ENCODE results near the gene WWOX. TPM values are rescaled to one million over a fixed set of nuclear protein-coding genes. Genes with fewer than 3 reads are reported as not detected.

WWOX gene
- total and polyA plus RNA-seq, 7 donors, result 7.1 to 46.8 (median 16.1) TPM

- TF ChIP-seq, protein P1, sequence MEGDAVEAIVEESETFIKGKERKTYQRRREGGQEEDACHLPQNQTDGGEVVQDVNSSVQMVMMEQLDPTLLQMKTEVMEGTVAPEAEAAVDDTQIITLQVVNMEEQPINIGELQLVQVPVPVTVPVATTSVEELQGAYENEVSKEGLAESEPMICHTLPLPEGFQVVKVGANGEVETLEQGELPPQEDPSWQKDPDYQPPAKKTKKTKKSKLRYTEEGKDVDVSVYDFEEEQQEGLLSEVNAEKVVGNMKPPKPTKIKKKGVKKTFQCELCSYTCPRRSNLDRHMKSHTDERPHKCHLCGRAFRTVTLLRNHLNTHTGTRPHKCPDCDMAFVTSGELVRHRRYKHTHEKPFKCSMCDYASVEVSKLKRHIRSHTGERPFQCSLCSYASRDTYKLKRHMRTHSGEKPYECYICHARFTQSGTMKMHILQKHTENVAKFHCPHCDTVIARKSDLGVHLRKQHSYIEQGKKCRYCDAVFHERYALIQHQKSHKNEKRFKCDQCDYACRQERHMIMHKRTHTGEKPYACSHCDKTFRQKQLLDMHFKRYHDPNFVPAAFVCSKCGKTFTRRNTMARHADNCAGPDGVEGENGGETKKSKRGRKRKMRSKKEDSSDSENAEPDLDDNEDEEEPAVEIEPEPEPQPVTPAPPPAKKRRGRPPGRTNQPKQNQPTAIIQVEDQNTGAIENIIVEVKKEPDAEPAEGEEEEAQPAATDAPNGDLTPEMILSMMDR (IDR thresholded peaks at IDR 0.05), result no peak
- no peak for TF ChIP-seq EP300 (IDR thresholded peaks at IDR 0.05)
- intact Hi-C loops (cut with DNase I), result no loop called here
- DNase-seq, result no peak
- no peak overlapping the region for H3K4me3 ChIP-seq
- 39 to 77% methylated on average over 17 of the region's 17 CpGs for WGBS, 2 donors
- H3K27ac ChIP-seq, result no peak overlapping the region
- no peaks in the 10 kb centered on the region for H3K9me3 ChIP-seq
- H3K27me3 ChIP-seq, result no peaks in the 10 kb centered on the region
- H3K4me1 ChIP-seq, result no peaks in the 10 kb centered on the region
- no peaks in the 10 kb centered on the region for H3K36me3 ChIP-seq
Measured at GRCh38 chr16:78778101-78779004, 678.9 kb downstream of the WWOX start.

DNA sequence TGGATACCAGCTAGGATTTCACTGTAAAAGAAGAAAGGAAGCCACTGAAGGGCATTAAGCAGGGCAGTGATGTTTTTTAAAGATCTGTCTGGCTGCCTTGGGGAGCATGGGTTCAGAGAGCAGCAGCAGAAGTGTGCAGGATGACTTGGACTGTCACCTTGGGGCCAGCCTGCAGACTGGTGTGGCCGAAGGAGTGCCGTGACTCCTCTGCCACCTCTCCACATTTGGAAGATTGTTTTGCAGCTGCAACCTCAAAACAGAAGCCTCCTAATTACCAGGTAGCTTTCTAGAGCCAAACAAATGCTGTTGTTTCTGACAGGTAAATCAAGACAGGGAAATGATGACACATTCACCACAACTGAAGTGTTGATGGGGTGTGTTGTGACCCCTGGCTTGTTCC, 681.4 kb downstream of the WWOX start:
- WGBS, 2 donors, result 88 to 97% methylated on average over 2 of the region's 2 CpGs
- Histone ChIP-seq H3K36me3 (no peaks in the 10 kb centered on the region), H3K4me3 (no peak overlapping the region), H3K27me3 (no peaks in the 10 kb centered on the region), H3K4me1 (no peaks in the 10 kb centered on the region), H3K9me3 (no peaks in the 10 kb centered on the region), H3K27ac (no peak overlapping the region)
- TF ChIP-seq, protein P1 (IDR thresholded peaks at IDR 0.05), result no peak
- TF ChIP-seq POLR2A (IDR thresholded peaks at IDR 0.05), result no peak
- TF ChIP-seq EP300 (IDR thresholded peaks at IDR 0.05), result no peak
- TF ChIP-seq POLR2AphosphoS5 (IDR thresholded peaks at IDR 0.05), result no peak
- intact Hi-C loops (cut with DNase I), result no loop called here
- no peak for DNase-seq

DNA sequence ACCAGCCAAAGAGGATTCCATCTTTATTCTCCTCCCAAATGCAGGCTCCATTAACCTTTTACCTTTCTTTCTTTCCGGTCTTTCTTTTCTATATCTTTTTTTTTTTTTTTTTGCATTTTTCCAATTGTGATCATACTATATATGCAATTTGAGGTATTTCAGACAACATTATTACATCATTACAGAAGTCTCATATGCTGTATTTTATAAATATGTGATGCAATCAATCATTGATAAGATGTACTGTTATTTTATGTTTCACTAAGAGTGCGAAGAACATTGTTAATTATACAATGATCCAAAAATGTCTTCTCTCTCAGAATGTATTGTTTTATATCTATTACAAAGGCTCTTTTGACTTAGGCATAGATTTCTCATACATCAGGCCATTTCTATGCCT, 683.1 kb downstream of the WWOX start:
- H3K36me3 ChIP-seq, result no peaks in the 10 kb centered on the region
- intact Hi-C loops (cut with DNase I), result no loop called here
- H3K9me3 ChIP-seq, result no peaks in the 10 kb centered on the region
- H3K4me1 ChIP-seq, result no peaks in the 10 kb centered on the region
- no peak for DNase-seq
- no peaks in the 10 kb centered on the region for H3K27me3 ChIP-seq
- WGBS, 2 donors, result 95 to 98% methylated on average over 2 of the region's 2 CpGs
- no peak overlapping the region for H3K27ac ChIP-seq
- TF ChIP-seq EP300 (IDR thresholded peaks at IDR 0.05), result no peak
- TF ChIP-seq, protein P1 (IDR thresholded peaks at IDR 0.05), result no peak
- TF ChIP-seq POLR2A (IDR thresholded peaks at IDR 0.05), result no peak
- no peak for TF ChIP-seq POLR2AphosphoS5 (IDR thresholded peaks at IDR 0.05)
- no peak overlapping the region for H3K4me3 ChIP-seq

DNA sequence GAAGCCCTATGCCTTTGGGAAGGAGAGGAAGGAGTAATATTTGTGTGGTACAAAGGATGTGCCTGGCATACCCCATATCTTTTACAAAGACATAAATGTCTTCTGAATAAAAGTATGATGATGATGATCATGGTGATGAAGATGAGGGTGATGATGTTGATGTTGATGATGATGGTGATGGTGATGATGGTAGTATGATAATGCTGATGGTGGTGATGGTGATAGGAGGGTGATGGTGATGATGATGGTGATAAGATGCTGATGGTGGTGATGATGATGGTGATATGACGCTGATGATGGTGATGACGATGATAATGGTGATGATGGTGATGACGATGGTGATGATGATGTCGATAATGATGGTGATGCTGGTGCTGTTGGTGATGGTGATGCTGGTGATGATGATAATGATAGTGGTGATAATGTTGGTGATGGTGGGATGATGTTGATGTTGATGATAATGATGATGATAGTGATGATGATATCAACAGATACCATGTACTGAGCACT, 684.2 kb downstream of the WWOX start:
- Histone ChIP-seq H3K4me1 (no peaks in the 10 kb centered on the region), H3K9me3 (no peaks in the 10 kb centered on the region), H3K27ac (no peak overlapping the region), H3K4me3 (no peak overlapping the region), H3K27me3 (no peaks in the 10 kb centered on the region), H3K36me3 (no peaks in the 10 kb centered on the region)
- no peak for DNase-seq
- intact Hi-C loops (cut with DNase I), result no loop called here
- 84% methylated on average over 4 of the region's 4 CpGs for WGBS, 2 donors
- TF ChIP-seq, protein P1 (IDR thresholded peaks at IDR 0.05), result no peak
- no peak for TF ChIP-seq POLR2AphosphoS5 (IDR thresholded peaks at IDR 0.05)
- TF ChIP-seq EP300 (IDR thresholded peaks at IDR 0.05), result no peak
- TF ChIP-seq POLR2A (IDR thresholded peaks at IDR 0.05), result no peak
